ENCODE measurements around the gene RNF2. TPM values are rescaled to one million over a fixed set of nuclear protein-coding genes. Genes with fewer than 3 reads are reported as not detected.

Gene RNF2
- total and polyA plus RNA-seq, 2 of the 13 experiments (the other 11 are each of a cell fraction or from before 2014, with no cell fraction given), result 19.3 to 21.7 TPM

DNA sequence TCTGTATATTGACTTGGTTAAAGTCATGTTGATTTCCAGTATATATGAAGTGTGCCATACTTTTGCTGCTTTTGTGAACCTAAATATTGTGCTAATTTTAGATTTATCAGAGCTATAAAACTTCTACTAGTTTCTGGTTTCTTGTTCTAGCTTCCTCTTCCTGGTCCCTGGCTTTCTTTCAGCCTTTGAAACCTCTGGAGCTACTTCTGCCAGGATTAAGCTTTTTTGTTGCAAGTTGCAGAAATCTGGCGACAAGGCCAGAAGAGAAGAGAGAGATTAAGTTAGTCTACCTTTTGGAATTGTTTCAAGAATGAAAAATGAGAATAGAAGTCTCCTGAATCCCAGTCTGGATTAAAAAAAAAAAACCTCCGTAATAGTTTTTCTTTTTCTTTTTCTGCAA, 13.5 kb downstream of the RNF2 start:
- TF ChIP-seq CENPX (CRISPR knock-in tag; IDR thresholded peaks at IDR 0.05) (no peak), ZKSCAN1 (IDR thresholded peaks at IDR 0.05; ENCODE audit: low read length) (no peak)
- TF ChIP-seq, protein P1, sequence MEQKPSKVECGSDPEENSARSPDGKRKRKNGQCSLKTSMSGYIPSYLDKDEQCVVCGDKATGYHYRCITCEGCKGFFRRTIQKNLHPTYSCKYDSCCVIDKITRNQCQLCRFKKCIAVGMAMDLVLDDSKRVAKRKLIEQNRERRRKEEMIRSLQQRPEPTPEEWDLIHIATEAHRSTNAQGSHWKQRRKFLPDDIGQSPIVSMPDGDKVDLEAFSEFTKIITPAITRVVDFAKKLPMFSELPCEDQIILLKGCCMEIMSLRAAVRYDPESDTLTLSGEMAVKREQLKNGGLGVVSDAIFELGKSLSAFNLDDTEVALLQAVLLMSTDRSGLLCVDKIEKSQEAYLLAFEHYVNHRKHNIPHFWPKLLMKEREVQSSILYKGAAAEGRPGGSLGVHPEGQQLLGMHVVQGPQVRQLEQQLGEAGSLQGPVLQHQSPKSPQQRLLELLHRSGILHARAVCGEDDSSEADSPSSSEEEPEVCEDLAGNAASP (CRISPR knock-in tag; IDR thresholded peaks at IDR 0.05; ENCODE audit: borderline replicate concordance), result no peak
- no TSS peak for BruUV-seq (replicated peaks)
- H3K79me2 ChIP-seq (ENCODE audit: insufficient read depth, low read length), result peaks cover 62% of the 10 kb centered on the region
- H3K9me3 ChIP-seq (ENCODE audit: low read length), result no peaks in the 10 kb centered on the region
- no peak overlapping the region for H3K4me2 ChIP-seq (ENCODE audit: low read depth, low read length)
- FAIRE-seq, result no peak
- no peak overlapping the region for H3K4me3 ChIP-seq (replicated peaks in 1 of 3; ENCODE audit: insufficient read depth in 1 of 3, low read depth in 2 of 3, low read length in 3 of 3)
- 97% methylated on average over 2 of the region's 2 CpGs for WGBS (ENCODE audit: low lambda C conversion rate)
- no peak for DNase-seq (ENCODE audit: low spot score)
- ChIA-PET CTCF (ENCODE audit: low intra/inter-chr PET ratio, low total read pairs) (no interaction called here), POLR2A (no interaction called here)
- ATAC-seq, result no peak
- H3K36me3 ChIP-seq (replicated peaks in 1 of 2; ENCODE audit: control insufficient read depth in 1 of 2, insufficient read depth in 2 of 2, low read length in 2 of 2), result no peaks in the 10 kb centered on the region
- H3K27me3 ChIP-seq (ENCODE audit: control insufficient read depth in 1 of 2, insufficient read depth in 2 of 2, low read length in 2 of 2), result no peaks in the 10 kb centered on the region
- intact Hi-C loops (cut with micrococcal nuclease; ENCODE audit: unreplicated experiment) (no loop called here), in situ Hi-C loops (cut with HindIII; ENCODE audit: extremely low pct_ligation_motif_present, low pct_unique_long_range_greater_than_20kb) (no loop called here)
- H4K20me1 ChIP-seq (ENCODE audit: insufficient read depth, low read length), result no peaks in the 10 kb centered on the region; the same call in 1 of the 2 replicates
- no peak overlapping the region for H2AFZ ChIP-seq (ENCODE audit: low read length)
- no peaks in the 10 kb centered on the region for H3K4me1 ChIP-seq (ENCODE audit: insufficient read depth, low read length)
- H3K9ac ChIP-seq (ENCODE audit: insufficient read depth, low read depth, low read length), result no peak overlapping the region
- no peak overlapping the region for H3K27ac ChIP-seq (ENCODE audit: extremely low read length, insufficient read depth, low read length)

DNA sequence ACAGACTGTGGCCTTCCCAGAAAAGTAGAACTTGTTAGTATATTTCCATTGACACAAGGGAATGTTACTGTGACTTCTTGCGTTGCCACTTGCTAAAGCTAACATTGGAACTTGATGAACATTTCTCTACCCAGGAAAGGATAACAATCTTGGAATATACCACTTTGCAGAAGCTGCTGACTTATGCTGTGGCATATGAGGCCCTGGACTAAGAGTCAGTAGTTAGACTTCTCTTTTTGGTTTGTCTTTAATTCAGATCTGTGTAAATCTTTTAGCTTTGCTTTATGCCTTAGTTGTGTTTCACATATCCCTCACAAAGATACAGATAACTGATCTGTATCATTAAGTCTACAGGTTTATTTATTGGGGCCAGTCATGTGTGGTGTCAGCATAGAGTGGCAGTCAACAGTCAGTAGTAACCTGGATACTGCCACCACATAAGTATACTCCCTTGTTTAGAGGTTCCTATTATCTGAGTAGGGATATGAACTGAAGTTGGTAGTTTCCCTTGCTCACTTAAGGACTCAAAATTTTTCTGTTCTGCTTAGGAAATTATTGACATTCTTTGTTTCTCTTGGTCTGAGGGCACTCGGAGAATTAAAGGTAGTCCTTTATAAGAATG, 14.7 kb downstream of the RNF2 start:
- intact Hi-C loops (cut with micrococcal nuclease; ENCODE audit: unreplicated experiment) (no loop called here), in situ Hi-C loops (cut with HindIII; ENCODE audit: extremely low pct_ligation_motif_present, low pct_unique_long_range_greater_than_20kb) (no loop called here)
- no peak for FAIRE-seq
- WGBS (ENCODE audit: low lambda C conversion rate), result 95% methylated on average over 2 of the region's 2 CpGs
- no peaks in the 10 kb centered on the region for H3K4me1 ChIP-seq (ENCODE audit: insufficient read depth, low read length)
- no peak for DNase-seq (ENCODE audit: low spot score)
- no peak overlapping the region for H3K27ac ChIP-seq (ENCODE audit: extremely low read length, insufficient read depth, low read length)
- no peaks in the 10 kb centered on the region for H3K36me3 ChIP-seq (replicated peaks in 1 of 2; ENCODE audit: control insufficient read depth in 1 of 2, insufficient read depth in 2 of 2, low read length in 2 of 2)
- H3K9ac ChIP-seq (ENCODE audit: insufficient read depth, low read depth, low read length), result no peak overlapping the region
- H3K79me2 ChIP-seq (ENCODE audit: insufficient read depth, low read length), result peaks cover 64% of the 10 kb centered on the region
- no TSS peak for BruUV-seq (replicated peaks)
- no peaks in the 10 kb centered on the region for H3K27me3 ChIP-seq (ENCODE audit: control insufficient read depth in 1 of 2, insufficient read depth in 2 of 2, low read length in 2 of 2)
- H4K20me1 ChIP-seq (ENCODE audit: insufficient read depth, low read length), result no peaks in the 10 kb centered on the region; the same call in 1 of the 2 replicates
- ChIA-PET POLR2A (no interaction called here), CTCF (ENCODE audit: low intra/inter-chr PET ratio, low total read pairs) (no interaction called here)
- H3K4me2 ChIP-seq (ENCODE audit: low read depth, low read length), result no peak overlapping the region
- no peak overlapping the region for H3K4me3 ChIP-seq (replicated peaks in 1 of 3; ENCODE audit: insufficient read depth in 1 of 3, low read depth in 2 of 3, low read length in 3 of 3)
- no peak for ATAC-seq
- H3K9me3 ChIP-seq (ENCODE audit: low read length), result no peaks in the 10 kb centered on the region
- no peak overlapping the region for H2AFZ ChIP-seq (ENCODE audit: low read length)
- TF ChIP-seq, protein P1 (CRISPR knock-in tag; IDR thresholded peaks at IDR 0.05; ENCODE audit: borderline replicate concordance), result no peak
- TF ChIP-seq, protein P2, sequence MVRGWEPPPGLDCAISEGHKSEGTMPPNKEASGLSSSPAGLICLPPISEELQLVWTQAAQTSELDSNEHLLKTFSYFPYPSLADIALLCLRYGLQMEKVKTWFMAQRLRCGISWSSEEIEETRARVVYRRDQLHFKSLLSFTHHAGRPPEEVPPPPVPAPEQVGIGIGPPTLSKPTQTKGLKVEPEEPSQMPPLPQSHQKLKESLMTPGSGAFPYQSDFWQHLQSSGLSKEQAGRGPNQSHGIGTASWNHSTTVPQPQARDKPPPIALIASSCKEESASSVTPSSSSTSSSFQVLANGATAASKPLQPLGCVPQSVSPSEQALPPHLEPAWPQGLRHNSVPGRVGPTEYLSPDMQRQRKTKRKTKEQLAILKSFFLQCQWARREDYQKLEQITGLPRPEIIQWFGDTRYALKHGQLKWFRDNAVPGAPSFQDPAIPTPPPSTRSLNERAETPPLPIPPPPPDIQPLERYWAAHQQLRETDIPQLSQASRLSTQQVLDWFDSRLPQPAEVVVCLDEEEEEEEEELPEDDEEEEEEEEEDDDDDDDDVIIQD (CRISPR knock-in tag; IDR thresholded peaks at IDR 0.05; ENCODE audit: low read depth), result no peak

Measured in HepG2 (cell line).